HG02870 (cell line): Measurements from ENCODE around the gene KISS1.

ENCODE experiments used
- ATAC-seq: cut with Tn5 transposase; IDR thresholded peaks from one replicate; pipeline ENCODE4 v1.9.1; 2021; ENCODE audit warnings: mild to moderate bottlenecking, moderate library complexity; ENCODE audit not compliant: unreplicated experiment

The KISS1 gene

DNA sequence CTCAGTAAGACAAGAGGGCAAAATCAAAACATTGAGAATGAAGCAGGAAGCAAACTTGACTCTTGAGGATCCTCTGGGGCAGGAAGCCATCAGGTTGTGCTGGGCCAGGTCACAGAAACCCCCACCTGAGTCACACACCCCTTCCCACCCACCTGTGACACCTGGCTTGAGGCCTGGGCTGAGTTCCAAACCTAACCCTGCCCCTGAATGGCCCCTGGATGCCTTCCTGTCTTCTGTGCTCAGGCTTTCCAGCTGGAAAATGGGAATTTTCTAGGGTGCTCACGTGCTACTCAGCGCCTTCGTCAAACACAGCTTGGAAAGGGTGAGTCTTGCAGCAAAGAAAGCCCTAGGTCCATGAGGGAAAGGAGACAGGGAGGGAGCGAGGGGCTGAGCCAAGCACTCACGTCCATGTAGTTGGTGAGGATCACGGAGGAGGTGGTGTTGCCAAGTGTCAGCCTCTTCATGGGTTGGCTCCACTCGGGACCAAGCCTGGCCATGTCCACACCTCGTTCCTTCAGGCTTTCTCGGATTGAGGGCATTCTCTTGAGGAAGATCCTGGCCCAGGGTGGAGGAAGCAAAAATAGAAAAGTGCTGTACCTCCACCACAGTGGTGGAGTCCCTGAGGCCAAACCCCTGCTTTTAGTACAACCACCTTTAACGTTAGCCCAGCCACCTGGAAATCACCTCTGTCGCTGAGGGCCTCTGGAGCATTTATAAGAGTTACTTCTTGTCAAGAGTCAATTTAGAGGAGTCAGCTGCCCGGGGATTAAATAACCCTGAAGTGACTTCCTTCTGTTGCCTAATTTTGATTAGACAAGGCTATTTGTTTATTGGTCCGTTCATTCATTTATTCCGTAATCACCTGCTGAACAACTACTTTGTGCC, 34.4 kb downstream of the KISS1 start:
- no peak for ATAC-seq

DNA sequence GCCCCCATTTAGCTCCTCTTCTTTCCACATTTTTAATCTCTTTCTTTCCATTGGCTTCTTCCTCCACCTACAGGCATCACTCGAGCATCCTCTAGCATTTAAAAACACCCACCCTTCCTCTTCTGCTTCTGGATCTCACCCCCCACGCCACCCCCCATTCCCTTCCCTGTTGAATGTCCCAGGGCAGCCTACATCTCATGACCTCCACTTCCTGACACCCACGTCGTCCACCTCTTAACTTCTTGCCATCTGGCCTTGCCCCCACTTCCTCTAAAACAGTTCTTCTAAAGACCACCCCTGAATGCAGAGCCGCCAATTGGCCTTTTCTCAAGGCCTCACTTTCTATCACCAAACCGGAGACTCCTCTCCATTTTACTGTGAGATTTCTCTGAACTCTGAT, 38.3 kb downstream of the KISS1 start:
- no peak for ATAC-seq

DNA sequence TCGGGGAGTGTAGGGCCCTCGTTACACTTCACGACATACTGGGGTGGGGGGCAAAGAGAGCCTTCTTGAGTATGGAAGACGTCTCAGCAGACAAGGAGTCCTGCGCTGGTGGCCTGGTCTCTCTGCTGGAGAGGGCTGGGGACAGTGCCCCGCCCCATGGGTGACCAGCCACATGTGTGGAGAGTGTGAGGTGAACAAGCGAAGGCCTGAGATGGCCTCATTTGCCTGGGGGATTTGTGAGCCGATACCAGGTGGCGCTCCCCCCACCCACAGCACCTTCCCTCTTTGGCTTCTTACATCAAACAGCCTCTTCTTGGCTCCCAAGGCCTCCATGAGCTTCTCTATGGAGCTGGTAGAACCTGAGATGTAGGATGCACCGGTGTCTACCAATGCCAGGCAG, 40.4 kb downstream of the KISS1 start:
- ATAC-seq: no peak

DNA sequence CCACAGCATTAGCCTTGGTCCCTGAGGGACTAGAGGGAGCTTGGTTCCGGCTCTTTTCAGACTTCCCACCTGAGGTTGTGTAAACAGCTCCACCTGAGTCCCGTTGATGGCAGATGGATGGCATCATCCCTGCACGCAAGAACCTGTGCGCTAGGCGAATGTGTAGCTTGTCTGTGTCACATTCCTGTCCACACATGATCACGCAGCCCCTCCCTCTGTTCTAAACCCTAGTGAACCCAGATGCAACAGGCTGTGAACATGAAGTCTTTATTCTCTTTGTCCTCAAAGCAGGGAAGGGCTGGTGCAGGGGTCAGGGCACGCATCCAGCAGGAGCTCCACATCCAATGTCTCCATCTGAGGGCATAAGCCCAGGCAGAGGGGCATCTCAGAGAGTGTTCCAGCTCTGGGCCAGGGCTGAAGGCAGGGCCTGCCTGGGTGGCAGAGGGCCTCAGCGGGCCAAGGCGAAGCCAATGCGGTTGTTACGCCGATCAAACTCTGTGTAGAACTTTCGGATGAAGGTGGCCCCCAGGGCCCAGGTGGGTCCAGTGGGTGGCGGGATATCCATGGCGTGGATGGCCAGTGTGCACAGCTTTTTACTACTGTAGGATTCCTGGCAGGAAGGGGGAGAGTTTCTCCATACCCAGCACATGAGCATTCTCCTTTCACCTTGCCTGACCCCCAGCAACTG, 41.6 kb downstream of the KISS1 start:
- no peak for ATAC-seq

DNA sequence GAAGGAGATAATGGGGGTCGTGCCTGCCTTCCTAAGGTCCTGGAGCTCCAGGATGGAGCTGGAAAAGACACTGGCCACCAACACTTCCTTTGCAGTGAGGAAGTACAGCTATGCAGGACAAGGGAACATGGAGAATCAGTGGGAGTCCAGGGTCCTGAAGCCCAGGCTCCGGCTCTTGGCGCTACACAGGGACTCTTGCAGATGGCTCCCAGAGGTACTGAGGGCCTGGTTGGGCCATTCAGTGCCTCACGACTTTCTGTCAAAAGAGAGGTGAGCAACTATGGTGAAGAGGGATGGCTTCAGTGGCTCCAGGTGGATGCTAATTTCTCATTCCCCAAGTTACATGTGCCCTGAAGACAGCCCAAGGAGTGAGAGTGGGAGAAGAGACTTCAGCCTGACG, 42.6 kb downstream of the KISS1 start:
- no peak for ATAC-seq

DNA sequence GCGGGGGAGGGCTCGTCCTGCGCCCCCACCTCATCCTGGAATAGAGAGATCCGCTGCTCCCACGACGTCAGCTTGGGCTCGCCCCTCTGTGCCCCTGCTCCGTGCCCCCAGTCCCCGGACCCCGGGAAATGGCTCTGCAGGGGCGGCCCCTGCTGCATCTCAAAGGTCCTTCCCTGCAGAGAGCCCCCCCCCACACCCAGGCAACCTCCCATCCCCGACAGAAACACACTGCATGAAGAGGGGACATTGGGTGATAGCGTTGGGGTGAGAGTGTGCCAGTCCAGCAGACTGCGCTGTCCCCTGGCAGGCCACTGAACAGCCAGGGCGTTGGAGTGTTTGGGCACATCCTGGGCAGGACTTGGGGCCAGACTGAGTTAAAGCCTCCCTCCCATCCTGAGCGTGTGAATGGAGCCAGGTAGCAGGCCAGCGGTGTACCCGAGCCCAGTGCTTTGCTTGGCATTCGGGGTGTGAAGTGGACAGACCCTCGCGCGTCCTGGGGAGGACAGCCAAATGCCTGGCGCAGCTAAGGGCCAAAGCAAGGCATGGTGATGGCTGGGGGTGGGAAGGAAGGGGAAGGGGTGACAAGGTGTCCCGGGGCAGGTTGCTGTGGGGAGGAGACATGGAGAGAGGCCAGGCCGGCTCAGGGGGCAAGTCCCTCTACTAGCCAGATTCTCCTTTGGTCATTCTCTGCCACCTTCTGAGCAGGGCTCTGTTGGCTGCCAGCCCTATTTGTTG, 43.8 kb downstream of the KISS1 start:
- no peak for ATAC-seq

DNA sequence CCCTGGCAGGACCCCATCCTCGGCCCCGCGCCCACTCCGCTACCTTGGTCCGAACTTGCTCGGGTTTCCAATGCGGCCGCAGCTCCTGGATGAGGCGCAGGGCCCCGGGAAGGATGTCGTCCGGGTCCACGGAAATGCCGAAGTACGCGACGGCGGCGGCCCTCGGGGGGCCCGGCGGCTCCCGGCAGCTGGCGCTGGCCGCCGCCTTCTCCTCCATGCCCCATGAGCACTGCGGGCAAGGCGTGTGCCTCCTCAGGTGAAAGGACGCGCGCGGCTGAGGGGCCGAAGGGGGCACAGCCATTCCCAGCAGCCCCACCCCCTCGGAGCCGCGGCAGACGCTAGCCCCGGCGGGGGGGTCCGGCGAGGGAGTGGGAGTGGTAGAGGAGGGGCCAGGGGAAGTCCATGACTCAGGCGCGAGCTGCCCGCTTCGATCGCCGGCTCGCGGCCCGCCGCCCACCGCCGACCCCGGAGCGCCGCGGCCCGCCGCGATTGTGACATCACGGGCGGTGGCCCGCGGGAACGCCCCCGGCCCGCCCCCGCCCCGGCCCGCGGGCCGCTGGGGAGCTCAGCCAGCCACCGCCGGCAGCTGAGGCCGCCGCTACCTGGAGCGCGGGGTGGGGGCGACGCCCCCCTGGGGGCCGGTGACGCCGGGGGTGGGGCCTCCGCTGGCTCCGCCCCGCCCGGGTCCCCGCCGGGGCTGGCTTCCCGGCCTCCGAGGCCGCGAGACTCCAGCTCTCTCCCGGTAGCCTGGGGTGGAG, 44.6 kb downstream of the KISS1 start, which contains the start of gene ETNK2:
TSS of gene ETNK2 (minus strand) at position 493 of the 758 bp plus-strand sequence. CDS start at position 301, 192 bp downstream.
- ATAC-seq: no peak

DNA sequence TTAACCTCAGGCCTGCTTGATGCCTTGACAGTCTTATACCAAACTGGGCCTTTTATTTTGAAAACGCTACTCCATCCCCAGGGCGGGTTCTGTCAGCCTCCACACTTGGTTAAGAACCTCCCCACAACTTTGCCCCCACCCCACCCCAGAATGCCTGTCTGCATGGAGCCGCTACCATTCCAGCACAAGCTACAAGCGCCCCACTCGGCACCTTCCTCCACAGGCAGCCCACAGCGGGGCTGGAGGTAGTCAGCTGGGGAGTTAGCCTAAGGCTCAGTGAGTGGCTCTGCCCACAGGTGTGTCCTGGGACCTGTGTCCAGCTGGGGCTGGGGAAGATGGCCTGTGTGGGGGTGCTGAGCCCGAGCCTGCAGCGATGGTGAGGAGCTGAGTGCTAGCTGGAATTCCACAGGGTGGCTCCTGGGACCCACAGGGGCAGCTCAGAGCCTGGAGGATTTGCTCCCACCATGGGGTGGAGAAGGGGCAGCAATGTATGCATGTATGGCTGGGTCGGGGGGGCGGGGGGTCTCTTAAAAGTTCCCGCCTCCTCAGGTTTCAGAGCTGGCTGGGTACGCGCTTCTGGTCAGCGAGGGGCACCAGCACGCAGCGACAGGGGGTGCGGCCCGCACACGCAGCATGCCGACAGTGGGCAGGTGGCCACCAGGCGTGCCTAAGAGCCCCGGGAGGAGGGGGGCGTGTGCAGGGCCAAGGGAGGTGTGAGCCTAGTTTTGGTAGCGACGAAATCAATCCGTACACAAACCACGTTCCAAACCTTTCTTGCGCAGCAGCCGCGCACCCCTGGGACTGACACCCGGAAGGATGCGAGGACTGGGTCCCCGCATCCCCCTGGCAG, 45.4 kb downstream of the KISS1 start:
- no peak for ATAC-seq

DNA sequence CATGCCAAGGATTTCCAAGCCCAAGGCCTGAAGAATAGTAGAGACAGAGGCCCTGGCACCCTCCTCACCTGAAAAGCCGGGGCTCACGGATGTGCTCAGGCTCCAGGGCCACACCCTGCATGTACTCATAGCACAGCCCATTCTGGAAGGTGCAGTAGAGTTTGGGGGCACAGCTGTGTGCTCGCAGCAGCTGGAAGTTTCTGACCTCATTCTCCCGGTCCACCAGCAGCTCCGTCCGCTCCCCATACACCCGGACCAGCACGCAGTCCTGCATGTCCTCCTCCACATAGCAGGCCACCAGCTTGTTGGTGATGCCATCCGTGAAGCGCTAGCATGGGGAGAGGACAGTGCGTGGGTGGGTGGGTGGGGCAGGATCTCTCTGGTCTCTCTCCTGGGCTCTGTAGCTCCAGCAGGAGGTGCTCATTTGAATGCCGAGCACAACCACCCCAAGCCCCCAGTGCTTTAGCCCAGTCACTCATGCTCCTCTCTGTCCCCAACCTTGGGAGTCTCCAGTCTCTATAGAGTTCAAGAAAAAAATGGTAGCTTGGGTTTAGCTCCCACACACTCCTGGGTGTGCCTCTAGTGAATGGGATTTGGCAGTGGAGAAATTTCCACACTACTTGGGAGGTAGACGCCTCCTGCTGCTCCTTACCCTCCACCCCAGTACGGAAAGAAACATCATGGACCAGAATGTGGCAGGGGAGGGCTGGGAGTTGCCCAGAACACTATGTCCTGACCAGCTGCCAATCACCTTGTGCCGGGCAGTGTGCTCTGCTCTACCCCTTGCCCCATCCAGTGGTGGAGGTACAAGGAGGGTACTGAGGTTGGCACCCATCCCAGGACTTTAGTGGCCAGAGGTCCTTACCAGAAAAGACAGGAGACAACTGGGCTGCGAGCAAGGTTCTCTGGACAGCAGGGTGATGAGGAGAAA, 46.4 kb downstream of the KISS1 start:
- ATAC-seq: no peak

DNA sequence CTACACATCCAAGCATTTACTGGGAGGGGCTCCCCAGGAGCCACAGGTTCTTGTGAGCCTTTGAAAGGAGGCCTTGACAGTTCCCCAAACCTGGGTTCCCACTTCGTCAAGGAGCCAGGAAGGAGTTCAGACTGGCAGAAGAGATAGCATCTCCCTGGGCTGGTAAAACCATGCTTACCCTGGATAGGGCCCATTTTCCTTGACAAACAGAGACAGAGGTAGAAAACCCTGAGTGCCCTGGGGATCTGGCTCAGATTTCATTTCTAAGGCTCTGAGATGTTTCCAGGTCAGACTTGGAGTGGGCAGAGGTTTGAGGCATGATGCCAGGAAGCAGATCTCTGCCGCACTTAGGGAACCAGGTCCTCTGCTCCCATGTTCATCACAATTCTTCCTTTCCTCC, 47.2 kb downstream of the KISS1 start:
- ATAC-seq: no peak

DNA sequence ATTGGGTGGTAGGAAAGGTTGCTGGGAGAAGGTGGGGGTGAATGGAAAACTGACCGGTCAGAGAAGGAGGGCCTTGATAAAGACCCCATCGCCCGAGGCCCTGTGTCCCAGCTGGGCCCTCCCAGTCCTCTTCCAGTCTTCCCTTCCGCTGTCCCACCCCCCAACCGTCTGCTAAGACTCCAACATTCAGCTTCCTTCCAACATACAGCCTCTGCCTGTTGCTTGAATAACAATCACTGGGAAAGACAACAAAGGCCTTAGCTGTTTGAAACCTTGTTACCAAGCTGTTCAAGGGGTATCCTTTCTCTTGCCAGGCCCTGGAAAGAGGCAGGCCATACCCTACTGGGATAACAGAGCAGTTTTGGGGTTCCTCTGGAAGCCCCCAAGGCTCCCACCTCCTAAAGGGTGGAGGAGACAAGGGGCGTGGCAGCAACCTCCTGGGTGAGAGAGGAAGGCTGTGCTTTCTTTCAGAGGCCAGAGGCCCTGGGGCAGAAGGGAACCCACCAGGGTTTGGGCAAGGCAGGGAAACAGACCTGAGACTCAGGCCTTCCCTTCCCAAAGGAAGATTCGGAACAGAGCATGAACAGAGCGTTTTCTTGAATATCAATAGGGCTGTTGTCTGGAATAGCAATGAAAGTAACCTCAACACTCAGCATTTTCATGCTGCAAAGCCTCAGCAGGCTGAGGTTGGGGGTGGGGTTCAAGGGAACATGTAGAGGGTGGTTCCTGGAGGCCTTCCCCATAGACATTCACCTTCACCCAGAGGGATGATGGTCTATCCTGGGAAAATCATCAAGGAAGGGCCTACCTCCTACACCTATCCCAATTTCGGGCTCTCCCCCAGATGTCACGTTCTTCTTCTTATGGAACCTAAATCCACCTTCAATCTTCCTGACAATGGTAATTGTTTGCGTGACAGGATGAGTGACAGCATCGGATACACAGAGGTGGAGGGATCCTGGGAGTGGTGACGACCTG, 48.6 kb downstream of the KISS1 start:
- ATAC-seq: no peak

DNA sequence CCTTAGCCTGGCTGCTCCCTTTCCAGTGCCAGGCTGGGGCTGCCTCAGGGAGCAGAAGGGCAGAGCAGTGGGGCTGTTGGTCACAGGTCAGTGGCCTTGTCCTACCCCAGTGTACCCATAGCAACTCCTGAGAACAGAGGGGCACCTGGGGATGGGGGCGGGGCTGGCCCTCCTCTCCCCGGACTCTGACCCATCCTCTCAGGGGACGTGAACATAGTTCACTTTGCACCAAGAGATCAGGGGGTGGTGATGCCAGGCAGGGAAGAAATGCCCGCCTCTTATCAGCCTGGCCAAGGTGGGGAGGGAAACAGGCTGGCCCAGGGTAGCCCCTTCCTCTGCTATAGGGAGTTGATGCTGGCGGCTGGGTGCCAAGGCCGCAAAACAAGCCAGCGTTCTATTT, 49.3 kb downstream of the KISS1 start:
- no peak for ATAC-seq

DNA sequence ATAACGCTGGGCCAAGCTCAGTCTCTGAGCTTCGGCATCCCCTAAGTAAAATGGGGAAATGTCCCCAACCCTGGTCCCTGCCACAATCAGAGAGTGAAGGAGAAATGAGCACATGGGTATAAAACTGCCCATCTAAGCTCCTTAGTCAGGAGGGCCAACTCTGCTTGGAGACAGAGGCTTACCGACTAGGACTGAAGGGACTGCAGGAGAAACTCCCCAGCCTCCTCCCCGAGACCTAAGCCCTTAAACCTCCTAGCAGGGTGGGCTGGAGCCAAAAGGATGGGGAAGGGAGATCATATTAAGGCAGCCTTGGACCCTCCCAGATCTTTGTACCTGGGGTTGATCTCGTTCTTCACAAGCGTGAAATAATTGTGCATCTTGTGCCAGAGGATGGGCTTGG, 50.0 kb downstream of the KISS1 start:
- no peak for ATAC-seq

DNA sequence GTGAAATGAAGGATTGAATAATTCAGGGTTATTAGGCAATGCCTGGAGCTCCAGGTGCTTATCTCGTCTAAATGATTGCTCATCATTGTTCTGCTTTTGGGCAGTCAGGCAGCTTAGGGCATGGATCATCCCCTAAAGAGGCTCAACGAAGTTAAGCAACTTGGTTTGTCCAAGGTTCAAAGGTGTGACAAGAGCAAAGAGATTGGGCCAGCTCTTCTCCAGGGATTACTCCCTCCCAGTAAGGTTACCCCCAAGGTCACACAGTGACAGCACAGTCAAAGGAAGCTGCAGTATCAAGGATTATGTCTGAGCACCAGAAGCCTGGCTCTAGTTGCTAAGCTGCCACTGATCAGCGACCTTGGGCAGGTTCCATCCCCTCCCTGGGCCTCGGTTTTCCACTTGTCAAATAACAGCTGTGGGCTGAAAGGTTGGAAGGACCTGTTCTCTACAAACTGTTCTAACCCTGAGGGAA, 51.2 kb downstream of the KISS1 start:
- ATAC-seq: no peak

DNA sequence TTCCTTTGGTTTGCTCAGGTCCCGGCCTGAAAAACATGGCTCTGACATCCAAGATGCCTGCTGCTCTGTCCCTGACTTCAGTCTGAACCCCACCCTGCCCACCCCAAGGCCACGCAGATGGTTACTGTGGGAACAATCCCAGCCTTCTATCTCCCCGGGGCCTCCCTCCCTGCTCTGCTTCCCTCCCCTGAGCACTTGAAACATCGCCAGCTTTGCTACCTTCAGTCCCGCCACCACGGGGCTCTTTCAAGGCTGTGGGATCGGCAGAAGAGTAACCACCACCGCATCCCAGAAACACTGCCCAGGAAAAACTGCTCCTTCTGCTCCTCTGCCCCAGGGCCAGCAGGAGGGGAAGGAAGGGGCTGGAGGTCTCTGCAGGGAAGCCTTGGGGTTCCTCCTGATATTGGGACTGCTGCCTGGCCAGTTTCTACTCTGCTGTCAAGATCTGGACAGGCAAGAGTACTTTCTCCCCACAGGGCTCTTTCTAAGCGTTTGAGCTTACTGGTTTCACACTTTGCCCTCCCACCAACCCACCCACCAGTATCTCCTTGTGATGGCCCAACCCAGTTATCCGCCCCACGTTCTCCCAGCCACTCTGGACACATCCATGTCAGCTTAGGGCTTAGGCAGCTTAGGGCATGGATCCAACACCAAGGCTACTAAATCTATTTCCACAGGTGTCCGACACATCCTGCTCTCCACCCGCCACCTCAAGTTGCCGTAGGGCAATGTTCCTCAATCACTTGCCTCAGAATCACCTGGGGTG, 52.8 kb downstream of the KISS1 start:
- ATAC-seq: no peak

DNA sequence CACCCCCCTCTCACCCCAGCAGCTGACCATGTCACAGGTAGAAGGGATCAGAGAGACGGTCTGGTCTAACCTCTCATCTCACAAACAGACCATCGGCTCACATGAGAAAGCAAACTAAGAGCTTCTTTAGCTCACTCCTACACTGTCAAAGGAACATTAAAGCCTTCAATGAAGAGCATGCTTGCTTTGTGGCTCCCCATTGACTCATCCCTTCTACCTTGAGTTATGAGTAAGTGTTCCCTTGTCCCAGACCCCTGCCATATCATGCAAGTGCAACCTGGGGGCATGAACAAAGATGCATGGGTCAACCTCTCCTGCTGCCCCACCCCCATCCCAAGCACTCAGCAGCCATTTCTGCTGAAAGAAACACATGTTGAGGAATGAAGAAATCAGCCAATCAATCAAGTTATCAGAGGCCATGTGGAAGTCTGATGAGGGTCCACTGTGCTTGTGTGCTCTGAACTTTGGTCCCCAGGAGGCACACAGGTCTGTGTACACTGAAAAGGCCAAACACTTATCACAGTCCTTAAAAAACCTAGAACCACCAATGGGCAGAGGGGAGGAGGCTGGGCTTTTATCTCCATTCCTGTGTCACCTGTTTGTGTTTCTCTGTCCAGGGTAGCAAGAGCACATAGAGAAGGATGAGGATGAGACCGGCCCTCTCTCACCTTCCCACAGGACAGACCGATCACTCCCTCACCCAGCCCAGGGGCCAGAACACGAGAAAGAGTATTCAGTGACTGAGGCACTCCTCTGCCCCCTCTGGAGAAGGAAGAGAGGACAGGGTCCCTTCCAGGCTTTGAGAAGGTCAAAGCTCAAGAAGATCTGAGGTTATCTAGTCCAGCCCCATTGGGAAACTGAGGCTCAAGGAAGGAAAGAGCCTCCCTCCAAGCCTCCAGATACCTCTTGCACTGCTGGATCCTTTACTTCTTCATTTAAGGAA, 54.0 kb downstream of the KISS1 start:
- ATAC-seq: no peak
